Activated T-cell treated with anti-CD3 and anti-CD28 coated beads for 1 hour (primary cell): ENCODE results near the gene KIF5B.
"Not testable (repeated sequence)": the region's sequence is repeated elsewhere in the genome, so short reads cannot be mapped to it uniquely, and the experiment has no call there.

Experiments used
- DNase-seq: peaks from one replicate; pipeline ENCODE4 v3.0.0-alpha.2; 2020; ENCODE audit warnings: low read depth

KIF5B gene

GRCh38 chr10:32056136-32057035, at the start of gene KIF5B:
Gene KIF5B, minus strand, starts transcription at chr10:32056425. Its CDS starts 452 bp downstream, at chr10:32055973.
- DNase-seq, result peak; percentile 77

GRCh38 chr10:32105782-32106382, 49.7 kb upstream of the KIF5B start:
- no peak for DNase-seq

- DNase-seq, result no peak
These were observed 48.6 kb upstream of the KIF5B start for GRCh38 chr10:32104622-32105509.

GRCh38 chr10:32104181-32104580, 48.0 kb upstream of the KIF5B start:
- DNase-seq, result no peak

GRCh38 chr10:32103721-32104120, 47.5 kb upstream of the KIF5B start:
- no peak for DNase-seq

GRCh38 chr10:32098566-32099259, 42.5 kb upstream of the KIF5B start:
- DNase-seq, result not testable (repeated sequence)

- DNase-seq, result no peak
These were observed 39.0 kb upstream of the KIF5B start for GRCh38 chr10:32095116-32095733.

- no peak for DNase-seq
These were observed 37.4 kb upstream of the KIF5B start for GRCh38 chr10:32093650-32094049.

GRCh38 chr10:32091046-32091445, 34.8 kb upstream of the KIF5B start:
- DNase-seq, result no peak

GRCh38 chr10:32084185-32084851, 28.1 kb upstream of the KIF5B start:
- DNase-seq, result no peak

GRCh38 chr10:32077896-32078485, 21.8 kb upstream of the KIF5B start:
- no peak for DNase-seq

- DNase-seq, result no peak
These were observed 17.4 kb upstream of the KIF5B start for GRCh38 chr10:32073659-32074058.

- no peak for DNase-seq
These were observed 16.9 kb upstream of the KIF5B start for GRCh38 chr10:32073128-32073527.

GRCh38 chr10:32072025-32072800, 16.0 kb upstream of the KIF5B start:
- no peak for DNase-seq

GRCh38 chr10:32070645-32071044, 14.4 kb upstream of the KIF5B start:
- DNase-seq, result no peak

- no peak for DNase-seq
These were observed 12.3 kb upstream of the KIF5B start for GRCh38 chr10:32068569-32068968.

GRCh38 chr10:32067931-32068330, 11.7 kb upstream of the KIF5B start:
- not testable (repeated sequence) for DNase-seq

GRCh38 chr10:32065856-32066255, 9.6 kb upstream of the KIF5B start:
- DNase-seq, result no peak

GRCh38 chr10:32061440-32061839, 5.2 kb upstream of the KIF5B start:
- no peak for DNase-seq

- no peak for DNase-seq
These were observed 4.1 kb upstream of the KIF5B start for GRCh38 chr10:32060347-32060746.
